Stimulated activated naive CD8-positive, alpha-beta T cell treated with anti-CD3 and anti-CD28 coated beads, Interleukin-15, amount 100 ng/mL, for 72 hours (primary cell): ENCODE results near the gene MICB.

ENCODE experiments used
- ATAC-seq: fragments of 150-1000 bp; cut with Tn5 transposase; 2 replicates; pipeline ENCODE4 v1.10.0; 2021; ENCODE audit warnings: mild to moderate bottlenecking, moderate library complexity
- DNase-seq, 2 donors: peaks; one replicate each; pipeline ENCODE4 v3.0.0; 2021 to 2022
- H3K27ac Mint-ChIP-seq, 2 donors: one replicate each; pipeline ENCODE4 v1.8.0; 2022; ENCODE audit warnings: mild to moderate bottlenecking in 2 of 2, mixed read lengths in 2 of 2, moderate library complexity in 2 of 2
- H3K27me3 Mint-ChIP-seq: one replicate; pipeline ENCODE4 v1.8.0; 2022; ENCODE audit warnings: mixed read lengths
- H3K4me1 Mint-ChIP-seq: one replicate; pipeline ENCODE4 v1.8.0; 2022; ENCODE audit warnings: mild to moderate bottlenecking, mixed read lengths
- H3K4me3 Mint-ChIP-seq, 2 donors: one replicate each; pipeline ENCODE4 v1.8.0; 2022; ENCODE audit warnings: mild to moderate bottlenecking in 2 of 2, mixed read lengths in 2 of 2, moderate library complexity in 1 of 2
- H3K9me3 Mint-ChIP-seq, 2 donors: one replicate each; pipeline ENCODE4 v1.8.0; 2022; ENCODE audit warnings: mixed read lengths in 2 of 2

Gene MICB

DNA sequence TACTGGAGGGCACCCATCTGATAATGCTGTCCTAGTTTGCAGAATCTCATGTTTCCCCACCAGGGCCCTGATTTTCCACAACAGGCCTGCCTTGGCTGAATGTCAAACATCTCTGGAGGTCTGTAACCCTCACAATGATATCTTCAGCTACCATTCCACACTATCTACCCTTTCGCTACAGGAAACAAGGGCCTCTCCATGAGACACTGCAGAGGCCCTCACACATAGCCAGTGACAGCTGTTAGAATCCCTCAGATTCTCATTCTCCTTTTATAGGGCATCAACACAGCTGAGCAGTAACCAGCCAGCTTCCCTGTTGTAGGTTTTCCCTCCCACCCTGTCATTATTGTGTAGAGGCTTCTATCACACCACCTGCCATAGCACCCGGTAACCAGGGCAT lies 29.6 kb upstream of the MICB start:
- H3K27me3 Mint-ChIP-seq = no peaks in the 10 kb centered on the region
- H3K27ac Mint-ChIP-seq = no peak overlapping the region
- H3K4me1 Mint-ChIP-seq = peaks cover 94% of the 10 kb centered on the region
- DNase-seq (no peak), ATAC-seq (no peak)
- H3K9me3 Mint-ChIP-seq = no peaks in the 10 kb centered on the region
- H3K4me3 Mint-ChIP-seq = no peak overlapping the region

DNA sequence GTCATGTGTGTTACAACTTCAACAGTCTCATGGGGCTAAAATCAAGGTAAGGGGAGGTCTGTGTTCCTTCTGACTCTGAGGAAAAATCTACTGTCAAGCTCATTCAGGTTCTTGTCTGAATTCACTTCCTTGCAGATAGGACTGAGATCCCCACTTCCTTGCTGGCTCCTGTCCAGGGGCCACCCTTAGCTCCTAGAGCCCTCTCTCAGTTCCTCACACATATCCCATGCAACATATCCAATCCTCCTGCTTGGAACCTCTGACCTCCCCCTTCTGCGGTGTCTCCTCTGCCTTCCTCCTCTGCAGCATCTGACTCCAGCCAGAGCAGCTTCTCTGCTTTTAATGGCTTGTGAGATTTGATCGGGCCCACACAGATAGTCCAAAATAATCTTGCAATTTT lies 27.1 kb upstream of the MICB start:
- no peaks in the 10 kb centered on the region for H3K27me3 Mint-ChIP-seq
- no peak overlapping the region for H3K4me3 Mint-ChIP-seq

DNA sequence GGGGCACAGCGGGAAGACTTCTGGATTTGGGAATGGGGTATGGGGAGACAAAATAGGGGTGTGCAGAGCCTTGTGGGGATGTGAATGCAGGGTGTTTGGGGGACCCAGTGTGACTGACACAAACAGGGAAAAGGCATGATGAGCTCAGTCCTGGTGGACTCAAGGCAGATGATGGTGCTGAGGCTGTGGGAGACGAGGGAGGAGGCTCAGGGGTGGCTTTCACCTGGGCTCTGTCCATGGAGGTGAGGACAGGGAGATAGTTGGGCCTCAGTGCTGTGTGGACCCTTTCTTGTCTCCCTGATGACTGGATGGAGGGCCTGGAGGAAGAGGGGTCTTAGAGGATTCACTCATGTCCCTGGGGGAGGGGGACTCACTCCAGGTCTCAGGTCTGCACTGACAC lies 26.2 kb upstream of the MICB start:
- peak overlapping the region; percentile 5 to 61 for H3K27ac Mint-ChIP-seq
- H3K9me3 Mint-ChIP-seq = no peaks in the 10 kb centered on the region
- H3K4me1 Mint-ChIP-seq = peaks cover 89% of the 10 kb centered on the region
- peak overlapping the region; percentile 16 to 30 for H3K4me3 Mint-ChIP-seq
- DNase-seq (no peak), ATAC-seq (no peak)
- H3K27me3 Mint-ChIP-seq = no peaks in the 10 kb centered on the region

More for the DNA sequence above, 27.1 kb upstream of the MICB start:
- Mint-ChIP-seq H3K27ac (peak overlapping the region in 1 of 2 donors; percentile 49), H3K4me1 (peaks cover 97% of the 10 kb centered on the region), H3K9me3 (no peaks in the 10 kb centered on the region)
- DNase-seq (no peak), ATAC-seq (no peak)

DNA sequence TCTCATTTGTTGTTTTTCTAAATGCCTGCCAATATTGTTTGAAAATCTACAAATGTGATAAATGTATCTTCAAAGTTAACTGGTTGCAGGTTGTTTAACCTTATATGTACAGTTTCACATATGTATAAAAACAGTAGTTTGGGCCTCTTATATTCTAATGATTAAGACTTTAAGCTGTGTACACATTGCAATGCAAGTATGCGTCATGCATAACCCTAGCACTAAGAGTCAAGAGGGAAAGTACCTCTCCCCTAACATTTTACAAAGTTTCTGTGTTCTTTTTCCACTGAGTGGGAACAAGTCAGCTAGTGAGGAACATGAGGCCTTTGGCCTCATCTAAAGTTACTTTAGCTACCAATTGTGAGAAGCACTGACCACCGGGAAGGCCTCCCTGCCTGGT lies 25.7 kb upstream of the MICB start:
- Mint-ChIP-seq H3K27ac (no peak overlapping the region), H3K4me1 (peaks cover 85% of the 10 kb centered on the region), H3K9me3 (no peaks in the 10 kb centered on the region), H3K27me3 (no peaks in the 10 kb centered on the region), H3K4me3 (no peak overlapping the region)
- ATAC-seq = peak; percentile 34
- DNase-seq = no peak

DNA sequence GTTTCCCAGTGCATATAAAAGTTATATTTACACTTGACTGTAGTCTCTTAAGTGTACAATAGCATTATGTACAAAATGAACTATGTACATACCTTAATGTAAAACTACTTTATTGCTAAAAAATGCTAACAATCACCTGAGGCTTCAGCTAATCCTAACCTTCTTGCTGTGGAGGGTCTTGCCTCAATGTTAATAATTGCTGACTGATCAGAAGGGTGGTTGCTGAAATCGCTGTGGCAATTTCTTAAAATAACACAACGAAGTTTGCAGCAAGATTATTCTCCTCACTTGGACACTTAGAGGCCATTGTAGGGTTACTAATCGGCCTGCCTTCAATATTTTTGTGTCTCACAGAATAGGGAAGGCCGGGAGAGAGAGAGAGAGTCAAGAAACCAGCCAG lies 24.7 kb upstream of the MICB start:
- Mint-ChIP-seq H3K27ac (no peak overlapping the region), H3K4me3 (no peak overlapping the region), H3K4me1 (peaks cover 79% of the 10 kb centered on the region), H3K27me3 (no peaks in the 10 kb centered on the region), H3K9me3 (no peaks in the 10 kb centered on the region)
- DNase-seq = no peak
- no peak for ATAC-seq

DNA sequence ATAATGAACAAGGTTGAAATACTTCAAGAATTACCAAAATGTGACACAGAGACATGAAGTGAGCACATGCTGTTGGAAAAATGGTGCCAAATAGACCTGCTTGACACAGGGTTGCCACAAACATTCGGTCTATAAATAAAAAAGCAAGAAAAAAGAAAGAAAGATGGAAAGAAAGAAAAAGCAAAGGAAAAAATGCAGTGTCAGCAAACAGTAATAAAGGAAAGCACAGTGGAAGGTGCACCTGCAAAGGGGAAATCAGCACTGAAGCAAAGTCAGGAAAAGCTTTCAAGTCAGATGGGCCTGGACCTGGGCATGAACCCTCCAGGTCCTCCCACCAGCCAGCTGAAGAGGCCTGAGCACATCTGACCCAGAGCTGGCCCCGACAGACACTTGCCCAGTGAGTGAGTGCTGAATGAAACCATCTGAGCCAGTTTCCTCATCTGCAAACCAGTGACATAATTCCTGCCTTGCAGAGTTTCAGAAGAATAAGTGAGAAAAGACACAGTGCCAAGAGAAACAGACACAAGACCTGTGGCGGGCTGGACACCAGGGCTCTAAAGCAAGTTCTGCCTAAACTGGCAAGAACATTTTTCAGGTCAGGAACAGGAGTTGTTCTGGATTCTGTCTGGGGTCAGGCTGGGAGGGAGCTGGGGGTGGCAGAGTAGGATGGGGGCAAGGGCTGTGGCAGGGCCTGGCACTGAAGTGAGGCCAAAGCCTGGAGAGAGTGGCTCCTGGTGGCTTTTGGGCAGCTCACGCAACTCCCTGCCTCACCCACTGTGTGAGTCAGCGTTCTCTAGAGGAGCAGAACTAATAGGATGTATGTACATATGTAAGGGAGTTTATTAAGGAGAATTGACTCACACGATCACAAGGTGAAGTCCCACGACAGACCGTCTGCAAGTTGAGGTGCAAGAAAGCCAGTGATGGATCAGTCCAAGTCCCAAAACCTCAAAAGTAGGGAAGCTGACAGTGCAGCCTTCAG lies 23.9 kb upstream of the MICB start:
- Mint-ChIP-seq H3K27ac (peak overlapping the region; percentile 26 to 60), H3K4me3 (no peak overlapping the region), H3K27me3 (no peaks in the 10 kb centered on the region), H3K4me1 (peaks cover 71% of the 10 kb centered on the region), H3K9me3 (no peaks in the 10 kb centered on the region)
- DNase-seq (no peak), ATAC-seq (peak; percentile 42)

DNA sequence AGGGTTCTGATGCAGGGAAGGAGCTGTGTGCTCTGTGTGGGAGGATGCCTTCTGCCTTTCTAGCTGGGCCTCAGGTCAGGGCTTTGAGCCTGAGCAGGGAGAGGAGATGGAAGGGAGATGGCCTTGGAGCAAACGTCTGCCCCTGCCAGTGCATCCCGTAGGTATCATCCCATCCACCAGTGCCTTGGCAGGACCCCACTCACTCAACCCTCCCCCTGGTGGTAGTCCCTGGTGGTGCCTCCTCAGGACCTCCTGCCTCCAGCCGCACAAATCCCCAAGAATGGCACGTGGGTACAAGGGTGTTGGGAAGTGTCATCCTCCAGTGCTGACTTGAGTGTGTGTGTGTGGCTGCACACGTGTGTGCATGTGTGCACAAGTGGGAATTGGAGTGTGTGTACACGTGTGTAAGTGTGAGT lies 23.1 kb upstream of the MICB start:
- Mint-ChIP-seq H3K9me3 (no peaks in the 10 kb centered on the region), H3K27me3 (no peaks in the 10 kb centered on the region), H3K27ac (peak overlapping the region in 1 of 2 donors; percentile 75), H3K4me1 (peaks cover 63% of the 10 kb centered on the region), H3K4me3 (no peak overlapping the region)
- DNase-seq (no peak), ATAC-seq (peak; percentile 24)

DNA sequence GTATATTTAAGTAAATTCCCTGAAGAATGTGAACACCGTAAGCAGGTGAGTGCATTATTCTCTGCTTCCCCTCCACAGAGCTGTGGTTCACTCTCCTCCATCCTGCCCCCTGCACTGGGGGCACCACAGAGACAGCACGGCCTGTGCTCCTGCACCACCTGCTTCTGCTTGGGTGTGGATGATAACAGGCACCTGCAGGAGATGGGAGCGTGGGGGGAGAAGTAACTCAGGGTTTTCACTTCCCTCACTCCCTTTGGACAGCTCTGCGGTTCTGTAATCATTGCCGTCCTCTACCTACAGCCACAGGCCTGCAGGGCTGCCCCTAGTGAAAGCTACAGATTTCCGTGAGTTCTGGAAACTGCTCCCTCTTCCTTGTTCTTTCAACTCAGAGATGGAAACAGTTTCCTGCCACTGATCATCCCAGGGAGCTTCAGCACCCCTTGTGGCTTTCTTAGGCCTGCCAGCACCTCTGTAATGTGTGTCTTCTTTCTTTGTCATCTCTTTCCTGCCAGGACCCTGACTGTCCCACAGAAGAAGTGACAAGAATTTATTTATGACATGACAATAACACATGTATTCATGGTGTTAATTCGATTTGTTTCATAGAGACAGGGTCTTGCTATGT lies 21.3 kb upstream of the MICB start:
- H3K27me3 Mint-ChIP-seq = no peaks in the 10 kb centered on the region
- H3K27ac Mint-ChIP-seq = peak overlapping the region in 1 of 2 donors; percentile 51
- H3K4me1 Mint-ChIP-seq = peaks cover 46% of the 10 kb centered on the region
- no peaks in the 10 kb centered on the region for H3K9me3 Mint-ChIP-seq
- ATAC-seq = no peak
- DNase-seq = no peak
- H3K4me3 Mint-ChIP-seq = no peak overlapping the region

DNA sequence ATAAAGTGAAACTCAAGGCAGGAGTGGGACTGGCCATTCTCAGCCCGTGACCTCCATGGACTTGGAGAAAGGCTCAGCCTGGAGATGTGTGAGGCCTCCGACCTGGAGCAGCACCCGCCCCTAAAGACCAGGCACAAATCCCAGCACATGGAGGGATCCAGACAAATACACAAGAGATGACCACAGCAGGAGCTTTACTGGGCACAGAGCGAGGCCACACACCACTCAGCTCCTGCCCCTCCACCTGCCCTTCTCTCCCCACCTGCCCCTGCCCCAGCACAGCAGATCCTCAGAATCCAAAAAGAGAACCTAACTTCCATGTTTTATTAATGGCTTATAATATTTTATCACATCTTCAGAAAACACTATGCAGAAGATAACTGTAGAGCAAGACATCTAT lies 20.4 kb upstream of the MICB start:
- Mint-ChIP-seq H3K4me3 (no peak overlapping the region), H3K9me3 (no peaks in the 10 kb centered on the region), H3K27me3 (no peaks in the 10 kb centered on the region), H3K27ac (peak overlapping the region in 1 of 2 donors; percentile 70), H3K4me1 (peaks cover 39% of the 10 kb centered on the region)
- DNase-seq (no peak), ATAC-seq (no peak)

DNA sequence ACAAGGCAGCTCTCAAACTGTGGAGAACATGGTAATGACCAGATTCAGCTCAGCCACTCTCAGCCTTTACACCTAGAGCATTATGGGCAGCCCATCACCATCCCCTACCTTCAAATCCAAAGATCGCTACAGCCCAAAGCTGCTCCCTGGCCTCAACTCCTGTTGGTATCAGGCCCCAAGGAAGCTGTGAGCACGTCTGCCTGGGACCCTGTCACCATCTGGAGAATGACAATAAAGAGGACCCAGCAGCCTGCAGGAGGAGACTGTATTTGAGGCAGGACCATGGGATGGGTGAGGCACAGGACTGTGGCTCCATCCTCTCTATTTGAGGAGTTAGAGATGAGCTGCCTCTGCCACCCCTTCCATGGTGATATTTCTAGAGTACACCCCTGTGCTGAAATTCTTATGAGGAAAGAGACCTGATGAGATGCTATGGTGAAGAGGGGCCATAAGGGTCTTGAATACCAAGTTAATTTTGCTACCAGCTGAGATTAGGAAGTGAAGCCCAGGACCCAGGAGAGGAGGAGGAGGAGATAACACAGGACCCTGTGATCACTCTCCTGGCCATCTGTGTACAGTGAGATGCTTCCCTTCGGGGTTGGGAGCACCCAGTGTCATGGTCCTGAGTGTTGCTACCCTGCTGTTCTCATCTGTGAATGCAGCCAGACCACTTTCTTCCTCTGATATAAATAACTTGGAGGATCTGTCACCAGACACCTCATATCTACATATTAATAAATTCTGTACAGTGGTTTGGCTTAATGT lies 19.6 kb upstream of the MICB start:
- Mint-ChIP-seq H3K4me1 (peaks cover 31% of the 10 kb centered on the region), H3K27ac (peak overlapping the region in 1 of 2 donors; percentile 30), H3K4me3 (no peak overlapping the region), H3K27me3 (no peaks in the 10 kb centered on the region), H3K9me3 (no peaks in the 10 kb centered on the region)
- peak; percentile 18 for ATAC-seq
- no peak for DNase-seq

DNA sequence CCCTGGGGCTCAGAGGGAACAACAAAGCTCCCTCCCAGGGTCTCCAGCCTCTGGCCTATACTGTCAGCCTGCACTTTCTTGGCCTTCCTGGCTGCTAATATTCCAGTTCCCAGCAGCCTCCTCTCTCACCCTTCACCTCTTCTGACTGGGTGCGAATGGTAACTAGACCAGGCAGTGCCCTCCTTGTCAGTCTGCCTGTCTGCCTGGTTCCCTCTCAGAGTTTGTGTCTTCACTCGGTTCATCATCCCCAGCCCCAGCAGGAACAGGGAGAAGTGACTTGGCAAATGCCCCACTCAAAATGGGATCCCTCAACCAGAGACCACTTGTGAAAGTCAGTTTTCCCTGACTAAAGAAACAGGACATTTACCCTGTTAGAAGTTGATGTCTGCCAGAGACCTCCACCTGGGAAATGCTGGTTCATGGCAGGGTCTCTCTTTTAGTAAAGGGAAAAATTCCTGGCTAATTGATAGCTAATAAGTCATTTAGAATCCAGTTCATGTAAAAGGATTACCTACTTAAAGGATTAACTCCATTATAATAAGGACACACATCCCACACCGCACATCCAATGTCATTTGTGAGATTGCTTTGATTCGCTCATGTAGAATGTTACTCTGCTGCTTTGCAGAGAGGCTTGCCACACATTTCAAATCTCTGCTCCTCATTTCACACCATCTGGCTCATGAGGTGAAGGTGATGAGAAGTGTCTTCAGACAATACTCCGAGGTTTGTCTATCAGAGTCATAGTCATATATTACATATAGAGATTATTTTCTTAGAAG lies 18.6 kb upstream of the MICB start:
- Mint-ChIP-seq H3K27ac (no peak overlapping the region), H3K27me3 (no peaks in the 10 kb centered on the region), H3K4me1 (peaks cover 21% of the 10 kb centered on the region), H3K9me3 (no peaks in the 10 kb centered on the region), H3K4me3 (no peak overlapping the region)
- DNase-seq (no peak), ATAC-seq (no peak)

DNA sequence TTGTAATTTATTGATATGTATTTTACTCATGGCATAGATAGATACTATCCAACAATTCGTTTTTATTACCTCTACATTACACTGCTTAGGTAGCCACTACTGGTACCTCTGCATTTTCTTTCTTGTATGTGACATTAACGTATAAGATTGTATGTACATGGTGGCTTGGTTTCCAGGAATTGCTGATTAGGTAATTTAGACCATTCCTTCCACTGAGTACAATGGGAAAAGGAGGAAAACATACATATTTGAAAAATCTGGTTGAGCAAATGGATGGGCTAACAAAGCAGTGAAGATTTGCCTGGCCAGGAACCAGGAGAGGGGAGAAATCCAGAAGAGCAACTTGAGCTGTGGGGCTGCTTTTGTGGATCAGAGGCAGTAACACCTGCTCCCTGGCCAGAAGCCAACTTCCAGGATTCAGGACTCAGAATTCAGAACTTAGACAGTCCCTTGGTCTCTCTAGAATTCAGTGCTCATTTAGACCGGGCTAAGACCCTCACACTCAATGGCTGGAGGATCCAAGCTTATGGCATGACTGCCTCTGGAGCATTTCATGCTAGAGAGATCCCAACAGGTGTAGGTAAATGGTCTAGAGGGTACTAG lies 17.9 kb upstream of the MICB start:
- ATAC-seq (no peak), DNase-seq (no peak)
- Mint-ChIP-seq H3K4me1 (peaks cover 14% of the 10 kb centered on the region), H3K4me3 (no peak overlapping the region), H3K27ac (no peak overlapping the region), H3K27me3 (no peaks in the 10 kb centered on the region), H3K9me3 (no peaks in the 10 kb centered on the region)

DNA sequence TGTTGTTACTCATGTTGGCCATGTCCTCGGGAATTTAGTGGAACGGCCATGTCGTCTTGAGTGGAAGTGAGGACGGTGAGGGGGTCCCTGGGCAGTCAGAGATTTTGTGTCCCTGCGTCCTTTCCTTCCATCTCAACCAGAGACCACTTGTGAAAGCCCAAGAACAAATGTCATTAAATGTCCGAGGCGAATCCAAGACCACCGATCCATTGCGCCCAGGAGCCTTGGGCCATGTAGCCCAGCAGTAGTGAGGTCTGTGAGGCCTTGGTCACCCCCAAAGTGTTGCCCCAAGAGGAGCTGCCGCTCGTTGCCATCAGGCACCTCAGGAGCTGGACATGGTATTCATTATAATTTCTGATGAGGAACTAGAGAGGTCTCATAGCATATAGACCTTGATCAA lies 17.4 kb upstream of the MICB start:
- Mint-ChIP-seq H3K9me3 (no peaks in the 10 kb centered on the region), H3K27me3 (no peaks in the 10 kb centered on the region), H3K27ac (no peak overlapping the region), H3K4me1 (peaks cover 9% of the 10 kb centered on the region), H3K4me3 (no peak overlapping the region)
- no peak for ATAC-seq
- no peak for DNase-seq

DNA sequence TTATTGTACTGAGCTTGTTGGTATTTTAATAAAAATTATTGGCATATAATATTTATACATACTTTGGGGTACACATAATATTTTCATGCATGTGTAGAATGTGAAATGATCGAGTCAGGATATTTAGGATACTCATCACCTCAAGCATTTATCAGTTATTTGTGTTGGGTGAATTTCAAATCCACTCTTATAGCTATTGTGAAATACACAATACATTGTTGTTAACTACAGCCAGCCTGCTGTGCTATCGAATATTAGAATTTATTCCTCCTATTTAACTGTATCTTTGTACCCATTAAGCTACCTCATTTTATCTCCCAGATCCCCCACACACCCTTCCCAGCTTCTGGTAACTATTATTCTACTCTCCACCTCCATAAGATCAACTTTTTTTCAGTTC lies 14.6 kb upstream of the MICB start:
- no peaks in the 10 kb centered on the region for H3K9me3 Mint-ChIP-seq
- ATAC-seq (no peak), DNase-seq (no peak)
- H3K27ac Mint-ChIP-seq = no peak overlapping the region
- peaks cover 11% of the 10 kb centered on the region for H3K4me1 Mint-ChIP-seq
- H3K27me3 Mint-ChIP-seq = no peaks in the 10 kb centered on the region
- no peak overlapping the region for H3K4me3 Mint-ChIP-seq

DNA sequence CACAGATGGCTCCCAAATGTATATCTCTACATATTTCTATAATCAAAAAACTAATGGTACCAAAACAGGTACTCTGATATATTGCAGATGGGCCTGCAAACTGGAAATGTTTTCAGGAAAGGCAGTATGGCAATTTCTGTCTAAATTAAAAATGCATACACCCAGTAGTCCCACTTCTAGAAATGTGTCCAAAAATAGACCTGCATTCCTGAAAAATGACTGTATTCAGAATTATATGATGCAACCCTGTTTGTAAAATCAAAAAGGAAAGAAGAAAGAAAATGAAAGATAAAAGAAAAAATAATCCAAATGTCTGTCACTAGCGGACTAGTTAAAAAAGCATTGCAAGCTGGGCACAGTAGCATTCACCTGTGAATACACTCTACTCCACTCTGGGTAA lies 12.9 kb upstream of the MICB start:
- Mint-ChIP-seq H3K27ac (no peak overlapping the region), H3K9me3 (no peaks in the 10 kb centered on the region), H3K27me3 (no peaks in the 10 kb centered on the region), H3K4me1 (peaks cover 16% of the 10 kb centered on the region), H3K4me3 (no peak overlapping the region)
- ATAC-seq (no peak), DNase-seq (no peak)
